Erythroblast (primary cell): Measurements from ENCODE around the gene CDK6.

Experiments
- GATA1 ChIP-seq: IDR thresholded peaks from 2 replicates; pipeline ENCODE4 v1.6.1; 2011; ENCODE audit warnings: low read depth, mild to moderate bottlenecking, control low read depth, low read length, moderate library complexity
- POLR2A ChIP-seq: IDR thresholded peaks from 2 replicates; pipeline ENCODE4 v1.6.1; 2011; ENCODE audit warnings: mild to moderate bottlenecking, low read length

DNA sequence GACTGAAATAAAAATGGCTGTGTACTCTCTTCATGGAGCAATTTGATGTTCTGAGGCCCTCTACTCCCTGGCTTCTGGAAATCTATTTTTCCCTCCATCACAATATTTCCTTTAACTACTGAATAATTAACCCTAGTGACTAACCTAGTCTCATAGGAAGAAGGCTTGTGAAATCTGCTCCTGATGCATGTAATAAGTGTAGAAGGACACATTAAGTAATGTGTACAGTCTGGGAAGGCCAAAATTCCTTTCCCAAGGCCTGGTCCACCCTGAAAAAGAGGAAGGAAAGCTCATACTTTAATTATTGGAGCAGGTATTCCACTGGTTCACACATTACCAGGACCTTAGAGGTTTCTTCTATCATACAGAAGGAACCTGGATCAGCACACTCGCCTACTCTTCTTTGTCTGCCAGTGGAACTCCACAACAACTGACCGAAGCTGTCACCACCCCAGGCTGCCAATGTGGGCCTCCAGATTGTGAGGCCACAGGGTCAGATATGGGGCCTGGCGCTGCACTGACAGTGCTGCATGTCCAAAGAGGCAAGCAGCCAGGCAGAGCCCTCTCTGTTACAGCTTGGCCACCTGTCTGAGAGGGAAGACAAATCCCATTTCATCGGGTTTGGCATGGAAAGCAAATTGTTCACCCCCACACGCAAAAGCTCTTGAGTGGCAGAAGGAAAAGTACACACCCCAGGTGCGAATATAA lies 191.8 kb downstream of the CDK6 start:
- TF ChIP-seq POLR2A: no peak
- no peak for TF ChIP-seq GATA1
